GM23338 (cell line): Measurements from ENCODE around the gene CNTN5. TPM values are rescaled to one million over a fixed set of nuclear protein-coding genes. Genes with fewer than 3 reads are reported as not detected.

Source experiments
- ATAC-seq: fragments of 200-7000 bp; cut with Tn5 transposase; 3 replicates; pipeline ENCODE4 v1.9.1; 2020
- DNase-seq: peaks from one replicate; pipeline ENCODE4 v3.0.0-alpha.2; 2015; ENCODE audit warnings: low spot score
- H2AFZ ChIP-seq: fragments of 200-600 bp; sonication (generic); 2 replicates; pipeline ENCODE4 v1.8.0; 2016; ENCODE audit warnings: antibody characterized with exemption, mild to moderate bottlenecking, moderate library complexity
- H3F3A ChIP-seq: fragments of 200-600 bp; sonication (generic); replicated peaks from 2 replicates; pipeline ENCODE4 v1.8.0; 2017; ENCODE audit warnings: antibody characterized with exemption, mixed run types, low read depth
- H3K27ac ChIP-seq: fragments of 200-600 bp; sonication (generic); 2 replicates; pipeline ENCODE4 v1.6.1; 2016; ENCODE audit warnings: low read depth
- H3K27me3 ChIP-seq: fragments of 200-600 bp; sonication (generic); 2 replicates; pipeline ENCODE4 v1.8.0; 2016; ENCODE audit warnings: mild to moderate bottlenecking, mixed run types, moderate library complexity; ENCODE audit not compliant: insufficient read depth
- H3K36me3 ChIP-seq: fragments of 200-600 bp; sonication (generic); 2 replicates; pipeline ENCODE4 v1.8.0; 2016; ENCODE audit warnings: mild to moderate bottlenecking; ENCODE audit not compliant: insufficient read depth
- H3K4me1 ChIP-seq: fragments of 200-600 bp; sonication (generic); 2 replicates; pipeline ENCODE4 v1.8.0; 2016; ENCODE audit warnings: mild to moderate bottlenecking, moderate library complexity; ENCODE audit not compliant: insufficient read depth
- H3K4me2 ChIP-seq: fragments of 200-600 bp; sonication (generic); 2 replicates; pipeline ENCODE4 v1.7.1; 2017; ENCODE audit warnings: mixed run types
- H3K4me3 ChIP-seq: fragments of 200-600 bp; sonication (generic); 2 replicates; pipeline ENCODE4 v1.6.1; 2016; ENCODE audit warnings: mixed run types
- H3K79me2 ChIP-seq: fragments of 200-600 bp; sonication (generic); replicated peaks from 2 replicates; pipeline ENCODE4 v1.8.0; 2017; ENCODE audit warnings: mild to moderate bottlenecking; ENCODE audit not compliant: insufficient read depth
- H3K9me2 ChIP-seq: fragments of 200-600 bp; sonication (generic); 2 replicates; pipeline ENCODE4 v1.8.0; 2017; ENCODE audit not compliant: insufficient read depth
- H4K20me1 ChIP-seq: fragments of 200-600 bp; sonication (generic); replicated peaks from 2 replicates; pipeline ENCODE4 v1.8.0; 2017; ENCODE audit warnings: mild to moderate bottlenecking; ENCODE audit not compliant: insufficient read depth
- H3K27ac Mint-ChIP-seq: 2 replicates; pipeline ENCODE4 v1.8.0; 2020; ENCODE audit warnings: inconsistent platforms, mild to moderate bottlenecking, moderate library complexity, mixed read lengths
- H3K27me3 Mint-ChIP-seq: 3 replicates; pipeline ENCODE4 v1.8.0; 2022; ENCODE audit warnings: low read depth, mild to moderate bottlenecking, moderate library complexity, mixed read lengths, inconsistent platforms; ENCODE audit not compliant: insufficient read depth, poor library complexity
- H3K36me3 Mint-ChIP-seq: 3 replicates; pipeline ENCODE4 v1.8.0; 2021; ENCODE audit warnings: low read depth, mild to moderate bottlenecking, inconsistent platforms, moderate library complexity, mixed read lengths
- H3K4me1 Mint-ChIP-seq: 3 replicates; pipeline ENCODE4 v1.8.0; 2020; ENCODE audit warnings: mild to moderate bottlenecking, inconsistent platforms, mixed read lengths
- H3K4me3 Mint-ChIP-seq: 3 replicates; pipeline ENCODE4 v1.8.0; 2021; ENCODE audit warnings: moderate library complexity, mild to moderate bottlenecking, inconsistent platforms, mixed read lengths
- H3K9me3 Mint-ChIP-seq: 3 replicates; pipeline ENCODE4 v1.8.0; 2020; ENCODE audit warnings: moderate library complexity, mild to moderate bottlenecking, inconsistent platforms, mixed read lengths
- CREB1 ChIP-seq: fragments of 250-450 bp; sonication (Bioruptor Pico); IDR thresholded peaks from 2 replicates; pipeline ENCODE4 v1.5.0; 2020; ENCODE audit warnings: low read depth, mild to moderate bottlenecking, moderate library complexity
- EZH2 ChIP-seq: fragments of 200-600 bp; sonication (generic); IDR thresholded peaks from one replicate; pipeline ENCODE4 v1.8.0; 2017; ENCODE audit warnings: antibody characterized with exemption, mild to moderate bottlenecking, low read depth; ENCODE audit not compliant: unreplicated experiment
- EZH2phosphoT487 ChIP-seq: fragments of 200-600 bp; sonication (generic); IDR thresholded peaks from one replicate; pipeline ENCODE4 v1.8.1; 2018; ENCODE audit warnings: antibody characterized with exemption; ENCODE audit not compliant: unreplicated experiment
- JUNB ChIP-seq: IDR thresholded peaks from one replicate; pipeline ENCODE4 v1.6.1; 2016; ENCODE audit warnings: antibody characterized with exemption; ENCODE audit not compliant: unreplicated experiment
- NANOG ChIP-seq: IDR thresholded peaks from 2 replicates; pipeline ENCODE4 v1.6.1; 2016; ENCODE audit warnings: antibody characterized with exemption, borderline replicate concordance
- POLR2AphosphoS5 ChIP-seq: IDR thresholded peaks from 2 replicates; pipeline ENCODE4 v1.6.1; 2016; ENCODE audit warnings: antibody characterized with exemption, low read depth
- STAT1 ChIP-seq: IDR thresholded peaks from one replicate; pipeline ENCODE4 v1.6.1; 2016; ENCODE audit warnings: antibody characterized with exemption; ENCODE audit not compliant: unreplicated experiment
- ZNF114 ChIP-seq: fragments of 250-450 bp; sonication (Bioruptor Pico); IDR thresholded peaks from 2 replicates; pipeline ENCODE4 v1.5.0; 2020; ENCODE audit warnings: mild to moderate bottlenecking, moderate library complexity
- ZNF331 ChIP-seq: fragments of 250-450 bp; sonication (Bioruptor Pico); IDR thresholded peaks from 2 replicates; pipeline ENCODE4 v1.5.0; 2020; ENCODE audit warnings: low read depth, mild to moderate bottlenecking, moderate library complexity
- polyA plus RNA-seq: library from polyadenylated mRNA; unstranded; fragments of >200 nt; fragmentation: Nextera tagmentation; extraction: Ambion mirVana; gene quantifications from 2 replicates; pipeline ENCODE4 v1.2.1, GENCODE V29; 2016
- total RNA-seq: library from RNA; depleted of rRNA; stranded (reverse); fragments of >200 nt; shearing (Covaris generic); gene quantifications from 2 replicates; pipeline ENCODE4 v1.2.3, GENCODE V29; 2014
- TF ChIP-seq, protein P1 (sequence below): IDR thresholded peaks from one replicate; pipeline ENCODE4 v1.6.1; 2018; ENCODE audit warnings: antibody characterized with exemption; ENCODE audit not compliant: unreplicated experiment
- TF ChIP-seq, protein P2 (sequence below), 2 experiments: fragments of 200-600 bp in 1 of 2; sonication (generic) in 1 of 2; conservative IDR thresholded peaks; 2 replicates each; pipeline versions ENCODE4 v1.5.1 to v1.6.1; 2016 to 2017; ENCODE audit warnings: antibody characterized with exemption in 2 of 2, low read depth in 2 of 2, mild to moderate bottlenecking in 2 of 2, moderate library complexity in 1 of 2
- TF ChIP-seq, protein P3 (sequence below): IDR thresholded peaks from 2 replicates; pipeline ENCODE4 v1.6.1; 2016; ENCODE audit warnings: antibody characterized with exemption
- TF ChIP-seq, protein P4 (sequence below): fragments of 250-450 bp; sonication (Bioruptor Pico); IDR thresholded peaks from 2 replicates; pipeline ENCODE4 v1.5.0; 2020; ENCODE audit warnings: mild to moderate bottlenecking, moderate library complexity

Gene CNTN5
- total and polyA plus RNA-seq, 2 experiments from 2014 or later, result not detected

DNA sequence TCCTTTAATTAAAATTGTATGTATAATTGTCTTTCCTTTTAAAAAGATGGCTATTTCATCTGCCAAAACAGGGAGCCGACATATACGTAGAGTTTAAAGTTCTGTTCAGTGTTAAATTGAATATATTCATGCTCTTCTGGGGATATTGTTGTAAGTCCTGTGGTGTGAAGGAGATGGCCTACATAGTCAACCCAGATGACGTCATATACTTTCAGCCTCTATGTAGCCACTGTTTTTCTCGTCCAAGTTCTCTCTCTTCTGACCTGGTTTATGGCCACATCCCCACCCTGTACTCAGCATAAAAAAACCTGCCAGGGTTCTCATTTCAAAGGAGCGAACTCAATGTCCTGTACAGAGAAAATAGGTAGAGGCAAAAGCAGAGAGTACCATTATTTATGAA lies 1156.9 kb downstream of the CNTN5 start:
- Mint-ChIP-seq H3K27me3 (no peaks in the 10 kb centered on the region), H3K27ac (no peak overlapping the region), H3K9me3 (no peaks in the 10 kb centered on the region), H3K4me3 (no peak overlapping the region), H3K36me3 (no peaks in the 10 kb centered on the region), H3K4me1 (peaks cover 2% of the 10 kb centered on the region; the same call in 1 of the 3 replicates)
- no peak overlapping the region for H3K4me2 ChIP-seq
- TF ChIP-seq EZH2phosphoT487 (no peak), CREB1 (CRISPR knock-in tag) (no peak), POLR2AphosphoS5 (no peak), ZNF114 (CRISPR knock-in tag) (no peak), EZH2 (no peak), ZNF331 (no peak), NANOG (no peak), JUNB (no peak), STAT1 (no peak)
- TF ChIP-seq, protein P1, sequence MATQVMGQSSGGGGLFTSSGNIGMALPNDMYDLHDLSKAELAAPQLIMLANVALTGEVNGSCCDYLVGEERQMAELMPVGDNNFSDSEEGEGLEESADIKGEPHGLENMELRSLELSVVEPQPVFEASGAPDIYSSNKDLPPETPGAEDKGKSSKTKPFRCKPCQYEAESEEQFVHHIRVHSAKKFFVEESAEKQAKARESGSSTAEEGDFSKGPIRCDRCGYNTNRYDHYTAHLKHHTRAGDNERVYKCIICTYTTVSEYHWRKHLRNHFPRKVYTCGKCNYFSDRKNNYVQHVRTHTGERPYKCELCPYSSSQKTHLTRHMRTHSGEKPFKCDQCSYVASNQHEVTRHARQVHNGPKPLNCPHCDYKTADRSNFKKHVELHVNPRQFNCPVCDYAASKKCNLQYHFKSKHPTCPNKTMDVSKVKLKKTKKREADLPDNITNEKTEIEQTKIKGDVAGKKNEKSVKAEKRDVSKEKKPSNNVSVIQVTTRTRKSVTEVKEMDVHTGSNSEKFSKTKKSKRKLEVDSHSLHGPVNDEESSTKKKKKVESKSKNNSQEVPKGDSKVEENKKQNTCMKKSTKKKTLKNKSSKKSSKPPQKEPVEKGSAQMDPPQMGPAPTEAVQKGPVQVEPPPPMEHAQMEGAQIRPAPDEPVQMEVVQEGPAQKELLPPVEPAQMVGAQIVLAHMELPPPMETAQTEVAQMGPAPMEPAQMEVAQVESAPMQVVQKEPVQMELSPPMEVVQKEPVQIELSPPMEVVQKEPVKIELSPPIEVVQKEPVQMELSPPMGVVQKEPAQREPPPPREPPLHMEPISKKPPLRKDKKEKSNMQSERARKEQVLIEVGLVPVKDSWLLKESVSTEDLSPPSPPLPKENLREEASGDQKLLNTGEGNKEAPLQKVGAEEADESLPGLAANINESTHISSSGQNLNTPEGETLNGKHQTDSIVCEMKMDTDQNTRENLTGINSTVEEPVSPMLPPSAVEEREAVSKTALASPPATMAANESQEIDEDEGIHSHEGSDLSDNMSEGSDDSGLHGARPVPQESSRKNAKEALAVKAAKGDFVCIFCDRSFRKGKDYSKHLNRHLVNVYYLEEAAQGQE, result no peak
- TF ChIP-seq, protein P2, sequence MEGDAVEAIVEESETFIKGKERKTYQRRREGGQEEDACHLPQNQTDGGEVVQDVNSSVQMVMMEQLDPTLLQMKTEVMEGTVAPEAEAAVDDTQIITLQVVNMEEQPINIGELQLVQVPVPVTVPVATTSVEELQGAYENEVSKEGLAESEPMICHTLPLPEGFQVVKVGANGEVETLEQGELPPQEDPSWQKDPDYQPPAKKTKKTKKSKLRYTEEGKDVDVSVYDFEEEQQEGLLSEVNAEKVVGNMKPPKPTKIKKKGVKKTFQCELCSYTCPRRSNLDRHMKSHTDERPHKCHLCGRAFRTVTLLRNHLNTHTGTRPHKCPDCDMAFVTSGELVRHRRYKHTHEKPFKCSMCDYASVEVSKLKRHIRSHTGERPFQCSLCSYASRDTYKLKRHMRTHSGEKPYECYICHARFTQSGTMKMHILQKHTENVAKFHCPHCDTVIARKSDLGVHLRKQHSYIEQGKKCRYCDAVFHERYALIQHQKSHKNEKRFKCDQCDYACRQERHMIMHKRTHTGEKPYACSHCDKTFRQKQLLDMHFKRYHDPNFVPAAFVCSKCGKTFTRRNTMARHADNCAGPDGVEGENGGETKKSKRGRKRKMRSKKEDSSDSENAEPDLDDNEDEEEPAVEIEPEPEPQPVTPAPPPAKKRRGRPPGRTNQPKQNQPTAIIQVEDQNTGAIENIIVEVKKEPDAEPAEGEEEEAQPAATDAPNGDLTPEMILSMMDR (conservative IDR thresholded peaks at IDR 0.05; ENCODE audit: low read depth in 2 of 2), result no peak
- TF ChIP-seq, protein P3, sequence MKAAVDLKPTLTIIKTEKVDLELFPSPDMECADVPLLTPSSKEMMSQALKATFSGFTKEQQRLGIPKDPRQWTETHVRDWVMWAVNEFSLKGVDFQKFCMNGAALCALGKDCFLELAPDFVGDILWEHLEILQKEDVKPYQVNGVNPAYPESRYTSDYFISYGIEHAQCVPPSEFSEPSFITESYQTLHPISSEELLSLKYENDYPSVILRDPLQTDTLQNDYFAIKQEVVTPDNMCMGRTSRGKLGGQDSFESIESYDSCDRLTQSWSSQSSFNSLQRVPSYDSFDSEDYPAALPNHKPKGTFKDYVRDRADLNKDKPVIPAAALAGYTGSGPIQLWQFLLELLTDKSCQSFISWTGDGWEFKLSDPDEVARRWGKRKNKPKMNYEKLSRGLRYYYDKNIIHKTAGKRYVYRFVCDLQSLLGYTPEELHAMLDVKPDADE, result no peak
- TF ChIP-seq, protein P4, sequence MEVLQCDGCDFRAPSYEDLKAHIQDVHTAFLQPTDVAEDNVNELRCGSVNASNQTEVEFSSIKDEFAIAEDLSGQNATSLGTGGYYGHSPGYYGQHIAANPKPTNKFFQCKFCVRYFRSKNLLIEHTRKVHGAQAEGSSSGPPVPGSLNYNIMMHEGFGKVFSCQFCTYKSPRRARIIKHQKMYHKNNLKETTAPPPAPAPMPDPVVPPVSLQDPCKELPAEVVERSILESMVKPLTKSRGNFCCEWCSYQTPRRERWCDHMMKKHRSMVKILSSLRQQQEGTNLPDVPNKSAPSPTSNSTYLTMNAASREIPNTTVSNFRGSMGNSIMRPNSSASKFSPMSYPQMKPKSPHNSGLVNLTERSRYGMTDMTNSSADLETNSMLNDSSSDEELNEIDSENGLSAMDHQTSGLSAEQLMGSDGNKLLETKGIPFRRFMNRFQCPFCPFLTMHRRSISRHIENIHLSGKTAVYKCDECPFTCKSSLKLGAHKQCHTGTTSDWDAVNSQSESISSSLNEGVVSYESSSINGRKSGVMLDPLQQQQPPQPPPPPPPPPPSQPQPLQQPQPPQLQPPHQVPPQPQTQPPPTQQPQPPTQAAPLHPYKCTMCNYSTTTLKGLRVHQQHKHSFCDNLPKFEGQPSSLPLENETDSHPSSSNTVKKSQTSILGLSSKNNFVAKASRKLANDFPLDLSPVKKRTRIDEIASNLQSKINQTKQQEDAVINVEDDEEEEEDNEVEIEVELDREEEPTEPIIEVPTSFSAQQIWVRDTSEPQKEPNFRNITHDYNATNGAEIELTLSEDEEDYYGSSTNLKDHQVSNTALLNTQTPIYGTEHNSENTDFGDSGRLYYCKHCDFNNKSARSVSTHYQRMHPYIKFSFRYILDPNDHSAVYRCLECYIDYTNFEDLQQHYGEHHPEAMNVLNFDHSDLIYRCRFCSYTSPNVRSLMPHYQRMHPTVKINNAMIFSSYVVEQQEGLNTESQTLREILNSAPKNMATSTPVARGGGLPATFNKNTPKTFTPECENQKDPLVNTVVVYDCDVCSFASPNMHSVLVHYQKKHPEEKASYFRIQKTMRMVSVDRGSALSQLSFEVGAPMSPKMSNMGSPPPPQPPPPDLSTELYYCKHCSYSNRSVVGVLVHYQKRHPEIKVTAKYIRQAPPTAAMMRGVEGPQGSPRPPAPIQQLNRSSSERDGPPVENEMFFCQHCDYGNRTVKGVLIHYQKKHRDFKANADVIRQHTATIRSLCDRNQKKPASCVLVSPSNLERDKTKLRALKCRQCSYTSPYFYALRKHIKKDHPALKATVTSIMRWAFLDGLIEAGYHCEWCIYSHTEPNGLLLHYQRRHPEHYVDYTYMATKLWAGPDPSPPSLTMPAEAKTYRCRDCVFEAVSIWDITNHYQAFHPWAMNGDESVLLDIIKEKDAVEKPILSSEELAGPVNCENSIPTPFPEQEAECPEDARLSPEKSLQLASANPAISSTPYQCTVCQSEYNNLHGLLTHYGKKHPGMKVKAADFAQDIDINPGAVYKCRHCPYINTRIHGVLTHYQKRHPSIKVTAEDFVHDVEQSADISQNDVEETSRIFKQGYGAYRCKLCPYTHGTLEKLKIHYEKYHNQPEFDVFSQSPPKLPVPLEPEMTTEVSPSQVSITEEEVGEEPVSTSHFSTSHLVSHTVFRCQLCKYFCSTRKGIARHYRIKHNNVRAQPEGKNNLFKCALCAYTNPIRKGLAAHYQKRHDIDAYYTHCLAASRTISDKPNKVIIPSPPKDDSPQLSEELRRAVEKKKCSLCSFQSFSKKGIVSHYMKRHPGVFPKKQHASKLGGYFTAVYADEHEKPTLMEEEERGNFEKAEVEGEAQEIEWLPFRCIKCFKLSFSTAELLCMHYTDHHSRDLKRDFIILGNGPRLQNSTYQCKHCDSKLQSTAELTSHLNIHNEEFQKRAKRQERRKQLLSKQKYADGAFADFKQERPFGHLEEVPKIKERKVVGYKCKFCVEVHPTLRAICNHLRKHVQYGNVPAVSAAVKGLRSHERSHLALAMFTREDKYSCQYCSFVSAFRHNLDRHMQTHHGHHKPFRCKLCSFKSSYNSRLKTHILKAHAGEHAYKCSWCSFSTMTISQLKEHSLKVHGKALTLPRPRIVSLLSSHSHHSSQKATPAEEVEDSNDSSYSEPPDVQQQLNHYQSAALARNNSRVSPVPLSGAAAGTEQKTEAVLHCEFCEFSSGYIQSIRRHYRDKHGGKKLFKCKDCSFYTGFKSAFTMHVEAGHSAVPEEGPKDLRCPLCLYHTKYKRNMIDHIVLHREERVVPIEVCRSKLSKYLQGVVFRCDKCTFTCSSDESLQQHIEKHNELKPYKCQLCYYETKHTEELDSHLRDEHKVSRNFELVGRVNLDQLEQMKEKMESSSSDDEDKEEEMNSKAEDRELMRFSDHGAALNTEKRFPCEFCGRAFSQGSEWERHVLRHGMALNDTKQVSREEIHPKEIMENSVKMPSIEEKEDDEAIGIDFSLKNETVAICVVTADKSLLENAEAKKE (CRISPR knock-in tag), result no peak
- no peak for ATAC-seq
- no peaks in the 10 kb centered on the region for H4K20me1 ChIP-seq
- no peak overlapping the region for H3K4me3 ChIP-seq
- no peak overlapping the region for H3K27ac ChIP-seq
- DNase-seq, result no peak
- no peaks in the 10 kb centered on the region for H3K27me3 ChIP-seq
- no peaks in the 10 kb centered on the region for H3K4me1 ChIP-seq
- H3K36me3 ChIP-seq, result no peaks in the 10 kb centered on the region
- no peaks in the 10 kb centered on the region for H3K79me2 ChIP-seq
- H2AFZ ChIP-seq, result no peak overlapping the region
- peaks cover 5% of the 10 kb centered on the region; the same call in 1 of the 2 replicates for H3K9me2 ChIP-seq
- H3F3A ChIP-seq, result no peaks in the 10 kb centered on the region
